GM12864 (cell line): ENCODE data around the gene FAF1.

Experiments used
- DNase-seq: peaks from one replicate; pipeline ENCODE4 v3.0.0-alpha.2; 2011; ENCODE audit warnings: low read depth
- H3K4me3 ChIP-seq: 2 replicates; pipeline ENCODE4 v1.5.1; 2011; ENCODE audit warnings: mild to moderate bottlenecking, low read depth, low read length, control low read depth
- CTCF ChIP-seq: IDR thresholded peaks from 2 replicates; pipeline ENCODE4 v1.5.1; 2011; ENCODE audit warnings: low read depth, mild to moderate bottlenecking, moderate library complexity, low read length, control low read depth, inconsistent platforms; ENCODE audit errors: missing control alignments

FAF1 gene

GRCh38 chr1:50659107-50659662 is 300.9 kb downstream of the FAF1 start:
- DNase-seq: no peak
- no peak overlapping the region for H3K4me3 ChIP-seq
- TF ChIP-seq CTCF: no peak

- DNase-seq: no peak
Measured at GRCh38 chr1:50658459-50659076, 301.5 kb downstream of the FAF1 start.

GRCh38 chr1:50656931-50657330 is 303.1 kb downstream of the FAF1 start:
- TF ChIP-seq CTCF: no peak
- no peak for DNase-seq
- H3K4me3 ChIP-seq: no peak overlapping the region

More at GRCh38 chr1:50658459-50659076, 301.5 kb downstream of the FAF1 start:
- H3K4me3 ChIP-seq: no peak overlapping the region
- no peak for TF ChIP-seq CTCF

- H3K4me3 ChIP-seq: no peak overlapping the region
- TF ChIP-seq CTCF: no peak
- DNase-seq: no peak
Measured at GRCh38 chr1:50651476-50652263, 308.4 kb downstream of the FAF1 start.

- DNase-seq: no peak
- TF ChIP-seq CTCF: no peak
- H3K4me3 ChIP-seq: no peak overlapping the region
Measured at GRCh38 chr1:50646526-50646925, 313.5 kb downstream of the FAF1 start.

GRCh38 chr1:50645139-50645538 is 314.9 kb downstream of the FAF1 start:
- TF ChIP-seq CTCF: no peak
- H3K4me3 ChIP-seq: no peak overlapping the region
- no peak for DNase-seq
